Caco-2 (cell line): ENCODE data around the gene EIF3K. TPM values are rescaled to one million over a fixed set of nuclear protein-coding genes. Genes with fewer than 3 reads are reported as not detected.

Source experiments
- BruUV-seq: library from RNA; stranded (reverse); fragments of 400-500 nt; replicated peaks from 2 replicates; lab custom pipeline; 2021; lab: Mats Ljungman, UMichigan
- CTCF ChIA-PET: fragments of 300-600 bp; sonication (Branson Sonifier 250); formaldehyde crosslinking; loops from one replicate; lab custom pipeline; 2022; ENCODE audit warnings: antibody characterized with exemption; lab: Charles Lee
- POLR2A ChIA-PET: fragments of 300-600 bp; sonication (Branson Sonifier 250); formaldehyde crosslinking; loops from one replicate; lab custom pipeline; 2022; ENCODE audit warnings: antibody characterized with exemption; lab: Charles Lee
- DNase-seq, 2 experiments: peaks; one replicate each; pipeline versions ENCODE4 v3.0.0 to v3.0.0-alpha.2; 2020 to 2022
- H3K27me3 ChIP-seq: replicated peaks from 2 replicates; pipeline ENCODE4 v1.6.0; 2011; ENCODE audit warnings: low read length; ENCODE audit not compliant: control insufficient read depth, insufficient read depth
- H3K36me3 ChIP-seq: 2 replicates; pipeline ENCODE4 v1.5.1; 2011; ENCODE audit warnings: low read length; ENCODE audit not compliant: control insufficient read depth, insufficient read depth
- H3K4me1 ChIP-seq: fragments of 250-450 bp; sonication (Bioruptor Pico); 2 replicates; pipeline ENCODE4 v1.5.1; 2020; ENCODE audit warnings: mild to moderate bottlenecking
- H3K4me3 ChIP-seq: 2 replicates; pipeline ENCODE4 v1.5.1; 2011; ENCODE audit warnings: low read depth, mild to moderate bottlenecking, control low read depth, low read length
- H3K9me3 ChIP-seq: fragments of 250-450 bp; sonication (Bioruptor Pico); 2 replicates; pipeline ENCODE4 v1.5.1; 2020; ENCODE audit warnings: mild to moderate bottlenecking, moderate library complexity
- H3K27ac Mint-ChIP-seq: one replicate; pipeline ENCODE4 v1.8.0; 2022; ENCODE audit warnings: mixed read lengths; ENCODE audit not compliant: unreplicated experiment
- H3K27me3 Mint-ChIP-seq: one replicate; pipeline ENCODE4 v1.8.0; 2022; ENCODE audit warnings: mixed read lengths; ENCODE audit not compliant: insufficient read depth, unreplicated experiment
- H3K36me3 Mint-ChIP-seq: one replicate; pipeline ENCODE4 v1.8.0; 2022; ENCODE audit warnings: mild to moderate bottlenecking, mixed read lengths; ENCODE audit not compliant: insufficient read depth, unreplicated experiment
- H3K4me1 Mint-ChIP-seq: one replicate; pipeline ENCODE4 v1.8.0; 2022; ENCODE audit warnings: low read depth, mixed read lengths; ENCODE audit not compliant: unreplicated experiment
- H3K4me3 Mint-ChIP-seq: one replicate; pipeline ENCODE4 v1.8.0; 2022; ENCODE audit warnings: mild to moderate bottlenecking, moderate library complexity, mixed read lengths; ENCODE audit not compliant: unreplicated experiment
- H3K9me3 Mint-ChIP-seq: one replicate; pipeline ENCODE4 v1.8.0; 2022; ENCODE audit warnings: mixed read lengths; ENCODE audit not compliant: unreplicated experiment
- intact Hi-C: fragments of 100-400 bp; cut with micrococcal nuclease; formaldehyde crosslinking; loops from one replicate; pipeline ENCODE4 v1.10.0; 2022; ENCODE audit not compliant: unreplicated experiment
- total RNA-seq: library from RNA; stranded (reverse); gene quantifications from 2 replicates; pipeline ENCODE4 v1.2.3, GENCODE V29; 2022
- TF ChIP-seq, protein P1 (sequence below), 2 experiments: fragments of 200-600 bp in 1 of 2; IDR thresholded peaks; 1 replicate in 1 of 2; 2 replicates in 1 of 2; pipeline versions ENCODE4 v1.5.1 to v1.8.0; 2011 to 2022; ENCODE audit warnings: antibody characterized with exemption in 1 of 2, control low read depth in 1 of 2, inconsistent platforms in 1 of 2, low read depth in 1 of 2, low read length in 1 of 2, mild to moderate bottlenecking in 1 of 2, moderate library complexity in 1 of 2; ENCODE audit not compliant: insufficient read depth in 1 of 2, severe bottlenecking in 1 of 2, unreplicated experiment in 1 of 2

The EIF3K gene
- total RNA-seq, 1 experiment from 2014 or later = 354 TPM

DNA sequence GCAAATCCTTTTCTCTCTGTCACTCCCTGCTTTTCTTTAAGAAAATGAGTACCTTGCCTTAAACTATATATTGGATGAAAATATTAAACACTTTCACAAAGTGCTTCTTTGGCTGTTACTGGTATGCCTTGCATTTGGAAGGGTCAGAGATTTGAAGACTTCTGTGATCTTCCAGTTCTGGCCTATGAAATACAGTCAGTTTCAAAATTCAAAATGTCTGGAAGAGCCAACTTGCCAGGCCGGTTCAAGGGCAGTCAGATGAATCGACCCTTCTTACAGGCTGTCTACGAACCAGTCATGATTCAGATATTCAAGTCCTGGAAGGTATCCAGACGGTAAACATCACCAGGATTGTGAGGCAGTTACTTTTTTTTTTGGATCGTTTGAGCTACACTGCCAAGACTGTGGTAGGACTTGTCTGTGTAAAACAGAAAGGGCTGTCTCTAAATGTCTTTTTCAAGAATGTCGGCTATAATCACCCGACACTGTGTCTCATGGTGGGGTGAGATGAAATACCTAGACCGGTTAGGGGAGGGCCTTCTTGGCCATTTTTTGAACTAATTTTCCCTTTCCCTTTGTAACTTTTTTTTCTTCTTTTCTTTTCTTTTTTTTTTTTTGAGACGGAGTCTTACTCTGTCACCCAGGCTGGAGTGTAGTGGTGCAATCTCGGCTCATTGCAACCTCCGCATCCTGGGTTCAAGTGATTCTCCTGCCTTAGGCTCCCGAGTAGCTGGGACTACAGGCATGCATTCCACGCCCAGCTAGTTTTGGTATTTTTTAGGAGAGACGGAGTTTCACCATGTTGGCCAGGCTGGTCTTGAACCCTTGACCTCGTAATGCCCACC, 39.7 kb downstream of the EIF3K start:
- Mint-ChIP-seq H3K27me3 (no peaks in the 10 kb centered on the region), H3K9me3 (no peaks in the 10 kb centered on the region), H3K4me1 (peaks cover 78% of the 10 kb centered on the region), H3K36me3 (peaks cover 100% of the 10 kb centered on the region), H3K27ac (peak overlapping the region; percentile 98), H3K4me3 (peak overlapping the region; percentile 62)
- intact Hi-C loops = loop anchor here (1.0 to 2.0 kb wide), 2 partner anchors 25 to 42 kb away; no protein-coding TSS in a partner anchor
- H3K27me3 ChIP-seq = no peaks in the 10 kb centered on the region
- ChIA-PET CTCF (interaction anchor here (0.6 to 1.6 kb wide), 6 partner anchors 22 to 256 kb away, joined by 3 to 12 read pairs (median 4); partner anchors contain the start of gene FAM98C), POLR2A (interaction anchor here (0.6 to 2.7 kb wide), 7 partner anchors 11 to 751 kb away, joined by 3 to 35 read pairs (median 5); partner anchors contain the start of gene ACTN4)
- peaks cover 5% of the 10 kb centered on the region for H3K36me3 ChIP-seq
- H3K4me3 ChIP-seq = no peak overlapping the region
- TSS peak; percentile 48 for BruUV-seq
- H3K9me3 ChIP-seq = no peaks in the 10 kb centered on the region
- TF ChIP-seq, protein P1, sequence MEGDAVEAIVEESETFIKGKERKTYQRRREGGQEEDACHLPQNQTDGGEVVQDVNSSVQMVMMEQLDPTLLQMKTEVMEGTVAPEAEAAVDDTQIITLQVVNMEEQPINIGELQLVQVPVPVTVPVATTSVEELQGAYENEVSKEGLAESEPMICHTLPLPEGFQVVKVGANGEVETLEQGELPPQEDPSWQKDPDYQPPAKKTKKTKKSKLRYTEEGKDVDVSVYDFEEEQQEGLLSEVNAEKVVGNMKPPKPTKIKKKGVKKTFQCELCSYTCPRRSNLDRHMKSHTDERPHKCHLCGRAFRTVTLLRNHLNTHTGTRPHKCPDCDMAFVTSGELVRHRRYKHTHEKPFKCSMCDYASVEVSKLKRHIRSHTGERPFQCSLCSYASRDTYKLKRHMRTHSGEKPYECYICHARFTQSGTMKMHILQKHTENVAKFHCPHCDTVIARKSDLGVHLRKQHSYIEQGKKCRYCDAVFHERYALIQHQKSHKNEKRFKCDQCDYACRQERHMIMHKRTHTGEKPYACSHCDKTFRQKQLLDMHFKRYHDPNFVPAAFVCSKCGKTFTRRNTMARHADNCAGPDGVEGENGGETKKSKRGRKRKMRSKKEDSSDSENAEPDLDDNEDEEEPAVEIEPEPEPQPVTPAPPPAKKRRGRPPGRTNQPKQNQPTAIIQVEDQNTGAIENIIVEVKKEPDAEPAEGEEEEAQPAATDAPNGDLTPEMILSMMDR (IDR thresholded peaks at IDR 0.05; ENCODE audit: insufficient read depth in 1 of 2, low read depth in 1 of 2, low read length in 1 of 2, severe bottlenecking in 1 of 2, unreplicated experiment in 1 of 2) = no peak
- DNase-seq = peak; percentile 76 to 81
- peaks cover 100% of the 10 kb centered on the region for H3K4me1 ChIP-seq

DNA sequence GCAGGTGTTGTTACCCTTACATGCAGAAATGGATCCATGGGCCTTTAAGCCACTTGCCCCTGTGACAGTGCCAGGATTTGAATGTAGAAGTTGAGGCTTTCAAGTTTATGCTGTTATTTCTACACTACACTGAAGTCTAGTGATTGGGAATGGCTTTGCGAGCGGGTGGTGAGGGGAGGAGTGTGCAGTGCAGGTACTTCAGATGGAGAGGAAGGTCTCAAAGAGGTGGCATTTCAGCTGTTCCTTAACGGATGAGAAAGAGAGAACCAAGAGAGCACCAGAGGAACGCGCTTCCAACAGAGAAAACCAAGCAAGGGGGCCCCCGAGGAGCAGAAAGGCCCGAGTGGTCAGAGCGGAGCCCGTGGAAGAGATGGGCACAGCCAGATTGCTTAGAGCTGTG, 41.7 kb downstream of the EIF3K start:
- no peaks in the 10 kb centered on the region for H3K27me3 Mint-ChIP-seq
- peaks cover 76% of the 10 kb centered on the region for H3K4me1 Mint-ChIP-seq
- no TSS peak for BruUV-seq
- H3K4me1 ChIP-seq = peaks cover 100% of the 10 kb centered on the region
- peak overlapping the region; percentile 98 for H3K27ac Mint-ChIP-seq
- H3K9me3 Mint-ChIP-seq = no peaks in the 10 kb centered on the region
- H3K36me3 ChIP-seq = peaks cover 5% of the 10 kb centered on the region
- ChIA-PET CTCF (no interaction called here), POLR2A (no interaction called here)
- H3K36me3 Mint-ChIP-seq = peaks cover 94% of the 10 kb centered on the region
- DNase-seq = no peak
- H3K4me3 ChIP-seq = no peak overlapping the region
- H3K27me3 ChIP-seq = no peaks in the 10 kb centered on the region
- peak overlapping the region; percentile 7 for H3K4me3 Mint-ChIP-seq
- TF ChIP-seq, protein P1 (IDR thresholded peaks at IDR 0.05; ENCODE audit: insufficient read depth in 1 of 2, low read depth in 1 of 2, low read length in 1 of 2, severe bottlenecking in 1 of 2, unreplicated experiment in 1 of 2) = no peak
- intact Hi-C loops = no loop called here
- no peaks in the 10 kb centered on the region for H3K9me3 ChIP-seq

DNA sequence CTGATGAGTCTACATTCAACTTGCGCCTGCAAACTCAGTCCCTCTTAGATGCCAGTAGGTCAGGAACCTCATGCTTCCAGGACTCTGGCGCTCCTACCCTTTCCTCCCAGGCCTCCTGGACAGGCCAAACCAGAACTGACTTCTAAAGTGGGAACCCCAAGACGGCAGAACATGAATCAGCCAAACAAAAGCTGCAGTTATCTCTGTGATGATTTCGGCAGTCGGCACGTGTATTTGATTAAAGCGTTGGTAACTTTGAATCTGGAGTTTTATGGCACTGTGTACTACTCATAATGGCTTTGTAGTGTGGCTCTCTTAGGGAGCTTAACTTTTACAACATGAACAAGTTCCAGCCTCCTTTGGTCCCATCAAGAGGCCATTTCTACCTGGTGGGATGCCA, 42.1 kb downstream of the EIF3K start:
- Histone ChIP-seq H3K9me3 (no peaks in the 10 kb centered on the region), H3K4me3 (no peak overlapping the region), H3K27me3 (no peaks in the 10 kb centered on the region), H3K36me3 (peaks cover 5% of the 10 kb centered on the region), H3K4me1 (peaks cover 100% of the 10 kb centered on the region)
- Mint-ChIP-seq H3K27me3 (no peaks in the 10 kb centered on the region), H3K4me1 (peaks cover 76% of the 10 kb centered on the region), H3K4me3 (peak overlapping the region; percentile 7), H3K9me3 (no peaks in the 10 kb centered on the region), H3K27ac (peak overlapping the region; percentile 98), H3K36me3 (peaks cover 94% of the 10 kb centered on the region)
- DNase-seq = no peak
- ChIA-PET POLR2A (interaction anchor here (1.3 to 2.8 kb wide), 2 partner anchors 10 to 22 kb away, joined by 8 to 16 read pairs; no protein-coding TSS in a partner anchor), CTCF (no interaction called here)
- TF ChIP-seq, protein P1 (IDR thresholded peaks at IDR 0.05; ENCODE audit: insufficient read depth in 1 of 2, low read depth in 1 of 2, low read length in 1 of 2, severe bottlenecking in 1 of 2, unreplicated experiment in 1 of 2) = no peak
- BruUV-seq = no TSS peak
- intact Hi-C loops = no loop called here
